22Rv1 (cell line): ENCODE measurements around the gene RIT2.

Source experiments
- CTCF ChIP-seq: fragments of 450-650 bp; IDR thresholded peaks from 2 replicates; pipeline ENCODE4 v1.5.1; 2017; ENCODE audit warnings: mild to moderate bottlenecking
- ZFX ChIP-seq: fragments of 450-650 bp; IDR thresholded peaks from 2 replicates; pipeline ENCODE4 v1.6.1; 2017; ENCODE audit warnings: antibody characterized with exemption, borderline replicate concordance

- TF ChIP-seq CTCF (no peak), ZFX (no peak)
Observed at GRCh38 chr18:42850174-42851083, 265.1 kb downstream of the RIT2 start.
